Karpas-422 (cell line): ENCODE results near the gene FAM236B. TPM values are rescaled to one million over a fixed set of nuclear protein-coding genes. Genes with fewer than 3 reads are reported as not detected.
"Not testable (repeated sequence)": the region's sequence is repeated elsewhere in the genome, so short reads cannot be mapped to it uniquely, and the experiment has no call there.

Experiments used
- DNase-seq: peaks from one replicate; pipeline ENCODE4 v3.0.0-alpha.2; 2015
- H2AFZ ChIP-seq: fragments of 200-600 bp; sonication (generic); 2 replicates; pipeline ENCODE4 v1.6.1; 2014; ENCODE audit warnings: antibody characterized with exemption, low read length, mixed read lengths
- H3K27ac ChIP-seq: fragments of 200-600 bp; sonication (generic); 2 replicates; pipeline ENCODE4 v1.5.1; 2014; ENCODE audit warnings: mild to moderate bottlenecking, low read length, moderate library complexity
- H3K27me3 ChIP-seq: fragments of 200-600 bp; sonication (generic); 2 replicates; pipeline ENCODE4 v1.6.1; 2014; ENCODE audit warnings: low read length, mixed read lengths
- H3K36me3 ChIP-seq: fragments of 200-600 bp; sonication (generic); 2 replicates; pipeline ENCODE4 v1.6.1; 2014; ENCODE audit warnings: low read length, mixed read lengths; ENCODE audit not compliant: insufficient read depth
- H3K4me1 ChIP-seq: fragments of 200-600 bp; sonication (generic); 2 replicates; pipeline ENCODE4 v1.6.1; 2014; ENCODE audit warnings: mild to moderate bottlenecking, low read length, mixed read lengths
- H3K4me2 ChIP-seq: fragments of 200-600 bp; sonication (generic); 2 replicates; pipeline ENCODE4 v1.6.1; 2014; ENCODE audit warnings: low read length, low read depth, mild to moderate bottlenecking; ENCODE audit not compliant: poor library complexity, severe bottlenecking
- H3K4me3 ChIP-seq: fragments of 200-600 bp; sonication (generic); 2 replicates; pipeline ENCODE4 v1.5.1; 2014; ENCODE audit warnings: mild to moderate bottlenecking, antibody characterized with exemption, low read length, mixed read lengths
- H3K79me2 ChIP-seq: fragments of 200-600 bp; sonication (generic); 2 replicates; pipeline ENCODE4 v1.6.1; 2014; ENCODE audit warnings: mild to moderate bottlenecking, low read length, mixed read lengths
- H3K9ac ChIP-seq: fragments of 200-600 bp; sonication (generic); 2 replicates; pipeline ENCODE4 v1.6.0; 2014; ENCODE audit warnings: low read length
- H3K9me2 ChIP-seq: fragments of 200-600 bp; sonication (generic), shearing (Covaris generic); replicated peaks from 2 replicates; pipeline ENCODE4 v1.6.0; 2014; ENCODE audit warnings: mild to moderate bottlenecking, low read length, moderate library complexity; ENCODE audit not compliant: insufficient read depth
- H3K9me3 ChIP-seq: fragments of 300-700, 200-600 bp; sonication (generic); 2 replicates; pipeline ENCODE4 v1.6.1; 2014; ENCODE audit warnings: low read length, mixed read lengths
- H4K20me1 ChIP-seq: fragments of 200-600 bp; sonication (generic); 2 replicates; pipeline ENCODE4 v1.6.1; 2014; ENCODE audit warnings: mild to moderate bottlenecking, antibody characterized with exemption, low read length, low read depth; ENCODE audit not compliant: insufficient read depth
- small RNA-seq: library from RNA; depleted of rRNA; stranded (forward); fragments of <200 nt; gene quantifications from one replicate; pipeline ENCODE3, GENCODE V24; 2014
- total RNA-seq: library from RNA; depleted of rRNA; stranded (reverse); fragments of >200 nt; shearing (Covaris generic); gene quantifications from 2 replicates; pipeline ENCODE4 v1.2.3, GENCODE V29; 2014; ENCODE audit warnings: low replicate concordance; rRNA removed

Gene FAM236B
- total RNA-seq, 1 experiment from 2014 or later = not detected

GRCh38 chrX:72776653-72777466, 5.6 kb downstream of the FAM236B start, which contains the start of gene DMRTC1B:
Gene DMRTC1B (plus strand): TSS chrX:72776890. CDS start chrX:72845136, 68,246 bp downstream.
- not testable (repeated sequence) for H3K4me1 ChIP-seq, H3K4me3 ChIP-seq, H3K79me2 ChIP-seq, H4K20me1 ChIP-seq, H3K9me3 ChIP-seq, H3K27me3 ChIP-seq, H3K27ac ChIP-seq, DNase-seq, H3K9ac ChIP-seq, H3K9me2 ChIP-seq, H3K36me3 ChIP-seq, H2AFZ ChIP-seq, H3K4me2 ChIP-seq

- H4K20me1 ChIP-seq, H2AFZ ChIP-seq, H3K27me3 ChIP-seq, H3K4me2 ChIP-seq, H3K9ac ChIP-seq, H3K79me2 ChIP-seq, DNase-seq, H3K4me1 ChIP-seq, H3K9me3 ChIP-seq, H3K4me3 ChIP-seq, H3K36me3 ChIP-seq, H3K27ac ChIP-seq, H3K9me2 ChIP-seq: not testable (repeated sequence)
Measured at GRCh38 chrX:72760454-72760853, 22.0 kb downstream of the FAM236B start.

GRCh38 chrX:72748545-72748944, 33.9 kb downstream of the FAM236B start:
- not testable (repeated sequence) for DNase-seq, H3K4me3 ChIP-seq, H3K4me1 ChIP-seq, H3K27ac ChIP-seq, H3K4me2 ChIP-seq, H3K36me3 ChIP-seq, H4K20me1 ChIP-seq, H3K9ac ChIP-seq, H3K27me3 ChIP-seq, H2AFZ ChIP-seq, H3K9me3 ChIP-seq, H3K79me2 ChIP-seq, H3K9me2 ChIP-seq

GRCh38 chrX:72745546-72745945, 36.9 kb downstream of the FAM236B start:
- not testable (repeated sequence) for H3K9ac ChIP-seq, H3K36me3 ChIP-seq, H3K4me1 ChIP-seq, H3K27me3 ChIP-seq, H3K27ac ChIP-seq, H3K79me2 ChIP-seq, H2AFZ ChIP-seq, H3K4me2 ChIP-seq, H3K9me3 ChIP-seq, DNase-seq, H3K9me2 ChIP-seq, H3K4me3 ChIP-seq, H4K20me1 ChIP-seq

DNA sequence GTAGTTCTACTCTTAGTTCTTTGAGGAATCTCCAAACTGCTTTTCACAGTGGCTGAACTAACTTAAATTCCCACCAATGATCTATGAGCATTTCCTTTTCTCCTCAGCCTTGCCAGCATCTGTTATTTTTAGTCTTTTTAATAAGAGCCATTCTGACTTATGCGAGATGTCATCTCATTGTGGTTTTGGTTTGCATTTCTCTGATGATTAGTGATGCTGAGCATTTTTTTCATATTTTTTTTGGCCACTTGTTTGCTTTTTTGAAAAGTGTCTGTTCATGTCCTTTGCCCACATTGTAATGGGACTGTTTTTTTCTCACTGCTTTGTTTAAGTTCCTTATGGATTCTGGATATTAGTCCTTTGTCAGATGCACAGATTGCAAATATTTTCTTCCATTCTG, 46.9 kb downstream of the FAM236B start:
- H3K27ac ChIP-seq = no peak overlapping the region
- no peak overlapping the region for H3K4me3 ChIP-seq
- no peaks in the 10 kb centered on the region for H3K27me3 ChIP-seq
- DNase-seq = no peak
- no peaks in the 10 kb centered on the region for H3K79me2 ChIP-seq
- no peak overlapping the region for H2AFZ ChIP-seq
- no peak overlapping the region for H3K4me2 ChIP-seq
- H3K4me1 ChIP-seq = no peaks in the 10 kb centered on the region
- H3K9ac ChIP-seq = no peak overlapping the region
- H4K20me1 ChIP-seq = no peaks in the 10 kb centered on the region
- H3K36me3 ChIP-seq = no peaks in the 10 kb centered on the region
- H3K9me2 ChIP-seq = no peaks in the 10 kb centered on the region
- H3K9me3 ChIP-seq = no peaks in the 10 kb centered on the region

DNA sequence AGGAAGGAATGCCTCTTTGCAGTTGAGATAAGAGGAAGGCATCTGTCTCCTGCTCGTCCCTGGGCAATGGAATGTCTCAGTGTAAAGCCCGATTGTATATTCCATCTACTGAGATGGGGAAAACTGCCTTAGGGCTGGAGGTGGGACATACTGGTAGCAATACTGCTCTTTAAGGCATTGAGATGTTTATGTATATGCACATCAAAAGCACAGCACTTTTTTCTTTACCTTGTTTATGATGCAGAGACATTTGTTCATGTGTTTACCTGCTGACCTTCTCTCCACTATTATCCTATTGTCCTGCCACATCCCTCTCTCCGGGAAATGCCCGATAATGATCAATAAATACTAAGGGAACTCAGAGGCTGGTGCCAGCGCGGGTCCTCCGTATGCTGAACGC, 48.8 kb downstream of the FAM236B start:
- not testable (repeated sequence) for DNase-seq, H3K4me3 ChIP-seq, H3K9me3 ChIP-seq, H3K79me2 ChIP-seq, H3K4me2 ChIP-seq, H3K9ac ChIP-seq, H3K4me1 ChIP-seq, H2AFZ ChIP-seq, H4K20me1 ChIP-seq, H3K27me3 ChIP-seq, H3K36me3 ChIP-seq, H3K9me2 ChIP-seq, H3K27ac ChIP-seq

Small RNA genes within 50 kb of the gene (small RNA-seq; reads per million reads assigned to genes)
- gene RNU1-112P = 0.20 reads per million

Other genes starting within 250 kb of the FAM236B start
- 25.6 and 26.8 TPM in 2 replicates for gene HDAC8, start 209.8 kb downstream of the FAM236B start, total RNA-seq
- gene PHKA1, start 68.4 kb downstream of the FAM236B start, total RNA-seq = not detected in 2 replicates
- not detected in 2 replicates for gene DMRTC1B, start 5.8 kb downstream of the FAM236B start, total RNA-seq
- not detected in 2 replicates for gene FAM236D, start 25.6 kb upstream of the FAM236B start, total RNA-seq
- not detected in 2 replicates for gene FAM236C, start 130.0 kb upstream of the FAM236B start, total RNA-seq
- not detected in 2 replicates for gene FAM236A, start 155.5 kb upstream of the FAM236B start, total RNA-seq
- gene DMRTC1, start 161.2 kb upstream of the FAM236B start, total RNA-seq = not detected in 2 replicates
- gene PABPC1L2B, start 220.3 kb upstream of the FAM236B start, total RNA-seq = not detected in 2 replicates